Right forelimb (tissue), 1 donor: ENCODE data around the gene ZNF862.

ENCODE experiments used
- DNase-seq: peaks from one replicate; pipeline ENCODE4 v3.0.0-alpha.2; 2018

Gene ZNF862

GRCh38 chr7:149838224-149838991, at the start of gene ZNF862:
Gene ZNF862 (plus strand): TSS chr7:149838375. CDS start chr7:149838612, 237 bp downstream.
- peak; percentile 96 for DNase-seq

- DNase-seq, result no peak
Observed at GRCh38 chr7:149789101-149789500, 49.1 kb upstream of the ZNF862 start.

- no peak for DNase-seq
Observed at GRCh38 chr7:149790146-149790548, 48.0 kb upstream of the ZNF862 start.

GRCh38 chr7:149790754-149791360, 47.3 kb upstream of the ZNF862 start:
- no peak for DNase-seq

GRCh38 chr7:149791411-149792219, 46.6 kb upstream of the ZNF862 start:
- DNase-seq, result no peak

- DNase-seq, result no peak
Observed at GRCh38 chr7:149792220-149792595, 46.0 kb upstream of the ZNF862 start.

- DNase-seq, result no peak
Observed at GRCh38 chr7:149793261-149793660, 44.9 kb upstream of the ZNF862 start.

GRCh38 chr7:149794661-149795060, 43.5 kb upstream of the ZNF862 start:
- no peak for DNase-seq

GRCh38 chr7:149795126-149795525, 43.0 kb upstream of the ZNF862 start:
- DNase-seq, result no peak

- DNase-seq, result no peak
Observed at GRCh38 chr7:149796287-149796860, 41.8 kb upstream of the ZNF862 start.

GRCh38 chr7:149797771-149798170, 40.4 kb upstream of the ZNF862 start:
- no peak for DNase-seq

- no peak for DNase-seq
Observed at GRCh38 chr7:149799397-149800168, 38.6 kb upstream of the ZNF862 start.

- DNase-seq, result no peak
Observed at GRCh38 chr7:149800169-149800555, 38.0 kb upstream of the ZNF862 start.

- no peak for DNase-seq
Observed at GRCh38 chr7:149801002-149801566, 37.1 kb upstream of the ZNF862 start.

GRCh38 chr7:149801816-149802215, 36.4 kb upstream of the ZNF862 start:
- no peak for DNase-seq

GRCh38 chr7:149802966-149803365, 35.2 kb upstream of the ZNF862 start:
- DNase-seq, result no peak

- no peak for DNase-seq
Observed at GRCh38 chr7:149803551-149804074, 34.6 kb upstream of the ZNF862 start.

GRCh38 chr7:149804106-149804505, 34.1 kb upstream of the ZNF862 start:
- no peak for DNase-seq

GRCh38 chr7:149806726-149807125, 31.4 kb upstream of the ZNF862 start:
- no peak for DNase-seq

- no peak for DNase-seq
Observed at GRCh38 chr7:149808311-149808710, 29.9 kb upstream of the ZNF862 start.

GRCh38 chr7:149809215-149809614, 29.0 kb upstream of the ZNF862 start:
- no peak for DNase-seq

- no peak for DNase-seq
Observed at GRCh38 chr7:149811221-149811620, 27.0 kb upstream of the ZNF862 start.
